Measurements from ENCODE around the gene GLT8D2. TPM values are rescaled to one million over a fixed set of nuclear protein-coding genes. Genes with fewer than 3 reads are reported as not detected.

The GLT8D2 gene
- total and polyA plus RNA-seq, 5 donors from 2014 or later, result not detected

- Mint-ChIP-seq H3K9me3 (no peaks in the 10 kb centered on the region), H3K27me3 (no peaks in the 10 kb centered on the region), H3K4me3 (peak overlapping the region; percentile 96 to 97 (median 97)), H3K27ac (peak overlapping the region; percentile 98 to 100 (median 99)), H3K4me1 (peaks cover 34 to 71% (median 53%) of the 10 kb centered on the region in 4 donors), H3K36me3 (peaks cover 14% of the 10 kb centered on the region)
- no peak for ATAC-seq (ENCODE audit: low read depth in 2 of 2)
- Histone ChIP-seq H3K9me3 (ENCODE audit: control insufficient read depth in 2 of 2, low read length in 2 of 2) (no peaks in the 10 kb centered on the region), H3K27me3 (ENCODE audit: control insufficient read depth, insufficient read depth, low read length) (no peaks in the 10 kb centered on the region), H3K27ac (ENCODE audit: insufficient read depth, low read length, poor library complexity, severe bottlenecking) (peak overlapping the region; percentile 94), H3K4me1 (ENCODE audit: control insufficient read depth, insufficient read depth, low read length, poor library complexity, severe bottlenecking) (peaks cover 46% of the 10 kb centered on the region), H3K36me3 (ENCODE audit: control insufficient read depth, insufficient read depth, low read length) (peaks cover 5% of the 10 kb centered on the region), H3K4me3 (ENCODE audit: low read depth, low read length) (peak overlapping the region; percentile 95)
- DNase-seq, result no peak
Observed at GRCh38 chr12:103966736-103967135, 83.3 kb downstream of the GLT8D2 start.

DNA sequence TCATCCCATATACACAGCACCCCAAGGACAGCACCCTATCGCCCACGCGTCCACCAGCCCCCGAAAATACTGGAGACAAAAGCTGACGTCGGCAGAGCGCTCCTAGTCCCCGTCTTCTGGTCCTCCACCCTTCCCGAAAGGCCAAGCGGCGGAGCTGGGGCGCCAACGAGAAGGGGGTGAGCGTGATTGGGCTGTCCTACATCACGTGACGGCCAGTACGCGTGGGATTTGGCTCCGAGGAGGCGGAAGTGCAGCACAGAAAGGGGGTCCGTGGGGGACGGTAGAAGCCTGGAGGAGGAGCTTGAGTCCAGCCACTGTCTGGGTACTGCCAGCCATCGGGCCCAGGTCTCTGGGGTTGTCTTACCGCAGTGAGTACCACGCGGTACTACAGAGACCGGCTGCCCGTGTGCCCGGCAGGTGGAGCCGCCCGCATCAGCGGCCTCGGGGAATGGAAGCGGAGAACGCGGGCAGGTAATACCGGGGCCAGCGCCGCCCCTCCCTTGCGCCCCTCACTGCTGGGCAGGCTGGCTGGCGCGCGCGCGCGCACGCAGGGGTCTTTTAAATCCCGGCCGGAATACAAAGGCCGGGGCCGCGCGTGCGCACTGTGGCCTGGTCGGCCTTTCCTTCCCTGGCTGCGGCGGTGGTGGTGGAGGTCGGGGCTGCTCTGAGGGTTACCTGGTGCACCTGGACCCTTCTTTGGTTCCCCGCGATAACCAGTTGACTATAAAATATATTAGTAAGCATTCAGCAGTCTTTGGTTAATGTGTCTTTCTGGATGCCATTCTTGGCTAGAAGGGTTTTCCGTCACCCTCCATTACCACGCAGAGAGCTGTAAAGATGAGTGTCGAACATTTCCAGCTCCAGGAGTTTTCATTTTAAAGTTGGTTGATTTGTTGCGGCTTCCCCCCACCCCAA is 84.1 kb downstream of the GLT8D2 start, which contains the start of gene TDG:
Gene TDG, plus strand, starts transcription at position 283 of the 915 bp plus-strand sequence. Its CDS starts 166 bp downstream, at position 449.
- H3K4me3 Mint-ChIP-seq, result peak within 1 kb of the TSS; percentile 96 to 97 (median 97)
- Histone ChIP-seq H3K9me3 (ENCODE audit: control insufficient read depth in 2 of 2, low read length in 2 of 2) (no peaks in the 10 kb centered on the region), H3K4me3 (ENCODE audit: low read depth, low read length) (peak within 1 kb of the TSS; percentile 99), H3K27ac (ENCODE audit: insufficient read depth, low read length, poor library complexity, severe bottlenecking) (peak within 1 kb of the TSS; percentile 94), H3K36me3 (ENCODE audit: control insufficient read depth, insufficient read depth, low read length) (peaks cover 5% of the 10 kb centered on the region), H3K4me1 (ENCODE audit: control insufficient read depth, insufficient read depth, low read length, poor library complexity, severe bottlenecking) (peaks cover 42% of the 10 kb centered on the region), H3K27me3 (ENCODE audit: control insufficient read depth, insufficient read depth, low read length) (no peaks in the 10 kb centered on the region)
- peak; percentile 96 to 99 (median 98) for DNase-seq
- H3K4me1 Mint-ChIP-seq, result peaks cover 32 to 63% (median 44%) of the 10 kb centered on the region in 4 donors
- peak within 1 kb of the TSS; percentile 98 to 100 (median 99) for H3K27ac Mint-ChIP-seq
- no peaks in the 10 kb centered on the region for H3K27me3 Mint-ChIP-seq
- peaks cover 10% of the 10 kb centered on the region for H3K36me3 Mint-ChIP-seq
- no peaks in the 10 kb centered on the region for H3K9me3 Mint-ChIP-seq
- ATAC-seq (ENCODE audit: low read depth in 2 of 2), result peak; percentile 96

GRCh38 chr12:103965255-103965589 is 84.8 kb downstream of the GLT8D2 start:
- DNase-seq, result no peak
- Mint-ChIP-seq H3K4me1 (peaks cover 29 to 59% (median 42%) of the 10 kb centered on the region in 4 donors), H3K36me3 (peaks cover 10% of the 10 kb centered on the region), H3K4me3 (peak overlapping the region; percentile 96 to 97 (median 97)), H3K27ac (peak overlapping the region; percentile 98 to 100 (median 99)), H3K27me3 (no peaks in the 10 kb centered on the region), H3K9me3 (no peaks in the 10 kb centered on the region)
- H3K36me3 ChIP-seq (ENCODE audit: control insufficient read depth, insufficient read depth, low read length), result peaks cover 5% of the 10 kb centered on the region
- peak overlapping the region; percentile 99 for H3K4me3 ChIP-seq (ENCODE audit: low read depth, low read length)
- no peaks in the 10 kb centered on the region for H3K27me3 ChIP-seq (ENCODE audit: control insufficient read depth, insufficient read depth, low read length)
- no peak for ATAC-seq (ENCODE audit: low read depth in 2 of 2)
- H3K27ac ChIP-seq (ENCODE audit: insufficient read depth, low read length, poor library complexity, severe bottlenecking), result peak overlapping the region; percentile 94
- H3K4me1 ChIP-seq (ENCODE audit: control insufficient read depth, insufficient read depth, low read length, poor library complexity, severe bottlenecking), result peaks cover 39% of the 10 kb centered on the region
- H3K9me3 ChIP-seq (ENCODE audit: control insufficient read depth in 2 of 2, low read length in 2 of 2), result no peaks in the 10 kb centered on the region

GRCh38 chr12:103964805-103965204 is 85.2 kb downstream of the GLT8D2 start:
- Mint-ChIP-seq H3K27me3 (no peaks in the 10 kb centered on the region), H3K4me1 (peaks cover 27 to 54% (median 41%) of the 10 kb centered on the region in 4 donors), H3K4me3 (peak overlapping the region; percentile 96 to 97 (median 97)), H3K9me3 (no peaks in the 10 kb centered on the region), H3K27ac (peak overlapping the region; percentile 98 to 100 (median 99)), H3K36me3 (peaks cover 10% of the 10 kb centered on the region)
- Histone ChIP-seq H3K4me3 (ENCODE audit: low read depth, low read length) (peak overlapping the region; percentile 99), H3K27me3 (ENCODE audit: control insufficient read depth, insufficient read depth, low read length) (no peaks in the 10 kb centered on the region), H3K4me1 (ENCODE audit: control insufficient read depth, insufficient read depth, low read length, poor library complexity, severe bottlenecking) (peaks cover 39% of the 10 kb centered on the region), H3K36me3 (ENCODE audit: control insufficient read depth, insufficient read depth, low read length) (peaks cover 5% of the 10 kb centered on the region), H3K27ac (ENCODE audit: insufficient read depth, low read length, poor library complexity, severe bottlenecking) (peak overlapping the region; percentile 94), H3K9me3 (ENCODE audit: control insufficient read depth in 2 of 2, low read length in 2 of 2) (no peaks in the 10 kb centered on the region)
- DNase-seq, result no peak
- no peak for ATAC-seq (ENCODE audit: low read depth in 2 of 2)

DNA sequence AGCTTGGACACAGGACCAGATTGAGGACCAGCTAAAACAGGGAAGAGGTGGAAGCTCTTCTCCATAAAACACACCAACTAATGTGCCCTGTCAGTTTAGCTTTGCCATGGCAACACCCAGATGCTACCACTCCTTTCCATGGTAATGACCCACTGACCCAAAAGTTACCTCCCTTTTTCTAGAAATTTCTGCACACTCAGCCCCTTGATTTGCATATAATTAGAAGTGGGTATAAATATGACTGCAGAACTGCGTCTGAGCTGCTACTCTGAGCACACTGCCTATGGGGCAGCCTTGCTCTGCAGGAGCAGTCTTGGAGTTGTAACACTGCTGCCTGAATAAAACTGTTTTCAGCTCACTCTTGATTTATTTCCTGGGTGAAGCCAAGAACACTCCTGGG is 87.5 kb downstream of the GLT8D2 start:
- no peaks in the 10 kb centered on the region for H3K27me3 Mint-ChIP-seq
- peaks cover 20 to 41% (median 28%) of the 10 kb centered on the region in 4 donors for H3K4me1 Mint-ChIP-seq
- H3K36me3 Mint-ChIP-seq, result no peaks in the 10 kb centered on the region
- H3K27ac Mint-ChIP-seq, result no peak overlapping the region
- Histone ChIP-seq H3K4me1 (ENCODE audit: control insufficient read depth, insufficient read depth, low read length, poor library complexity, severe bottlenecking) (peaks cover 29% of the 10 kb centered on the region), H3K27ac (ENCODE audit: insufficient read depth, low read length, poor library complexity, severe bottlenecking) (no peak overlapping the region), H3K27me3 (ENCODE audit: control insufficient read depth, insufficient read depth, low read length) (no peaks in the 10 kb centered on the region), H3K9me3 (ENCODE audit: control insufficient read depth in 2 of 2, low read length in 2 of 2) (no peaks in the 10 kb centered on the region), H3K36me3 (ENCODE audit: control insufficient read depth, insufficient read depth, low read length) (no peaks in the 10 kb centered on the region), H3K4me3 (ENCODE audit: low read depth, low read length) (no peak overlapping the region)
- no peaks in the 10 kb centered on the region for H3K9me3 Mint-ChIP-seq
- H3K4me3 Mint-ChIP-seq, result no peak overlapping the region
- DNase-seq (no peak), ATAC-seq (ENCODE audit: low read depth in 2 of 2) (no peak)

- no peak overlapping the region for H3K27ac Mint-ChIP-seq
Observed at GRCh38 chr12:103960616-103961227, 89.3 kb downstream of the GLT8D2 start.

DNA sequence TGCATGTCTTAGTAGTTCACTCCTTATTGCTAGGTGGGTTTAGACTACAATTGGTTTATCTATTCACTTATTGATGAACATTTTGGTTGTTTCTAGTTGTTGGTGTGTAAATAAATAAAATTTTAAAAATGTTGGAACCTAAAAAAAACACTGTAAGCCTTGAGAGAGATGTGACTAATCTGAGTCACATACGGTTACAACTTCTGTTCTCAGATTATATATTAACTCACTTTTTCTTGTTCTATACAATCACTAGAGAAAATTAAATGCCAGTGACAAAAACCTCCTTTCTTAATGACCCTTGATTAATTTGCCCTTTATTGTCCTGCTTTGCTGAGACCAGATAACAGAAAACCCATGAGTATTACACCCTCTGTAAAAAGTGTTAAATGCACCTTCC is 91.4 kb downstream of the GLT8D2 start:
- Histone ChIP-seq H3K27ac (ENCODE audit: insufficient read depth, low read length, poor library complexity, severe bottlenecking) (no peak overlapping the region), H3K27me3 (ENCODE audit: control insufficient read depth, insufficient read depth, low read length) (no peaks in the 10 kb centered on the region), H3K4me1 (ENCODE audit: control insufficient read depth, insufficient read depth, low read length, poor library complexity, severe bottlenecking) (peaks cover 25% of the 10 kb centered on the region), H3K36me3 (ENCODE audit: control insufficient read depth, insufficient read depth, low read length) (peaks cover 9% of the 10 kb centered on the region), H3K9me3 (ENCODE audit: control insufficient read depth in 2 of 2, low read length in 2 of 2) (no peaks in the 10 kb centered on the region), H3K4me3 (ENCODE audit: low read depth, low read length) (no peak overlapping the region)
- Mint-ChIP-seq H3K4me3 (peak overlapping the region in 2 of 4 donors; percentile 39 to 76), H3K27me3 (no peaks in the 10 kb centered on the region), H3K4me1 (peaks cover 14 to 42% (median 26%) of the 10 kb centered on the region in 4 donors), H3K27ac (no peak overlapping the region), H3K36me3 (peaks cover 10% of the 10 kb centered on the region), H3K9me3 (no peaks in the 10 kb centered on the region)
- DNase-seq, result no peak
- ATAC-seq (ENCODE audit: low read depth in 2 of 2), result no peak

More at GRCh38 chr12:103960616-103961227, 89.3 kb downstream of the GLT8D2 start:
- Histone ChIP-seq H3K9me3 (ENCODE audit: control insufficient read depth in 2 of 2, low read length in 2 of 2) (no peaks in the 10 kb centered on the region), H3K4me3 (ENCODE audit: low read depth, low read length) (no peak overlapping the region), H3K27ac (ENCODE audit: insufficient read depth, low read length, poor library complexity, severe bottlenecking) (no peak overlapping the region), H3K36me3 (ENCODE audit: control insufficient read depth, insufficient read depth, low read length) (no peaks in the 10 kb centered on the region), H3K27me3 (ENCODE audit: control insufficient read depth, insufficient read depth, low read length) (no peaks in the 10 kb centered on the region), H3K4me1 (ENCODE audit: control insufficient read depth, insufficient read depth, low read length, poor library complexity, severe bottlenecking) (peaks cover 29% of the 10 kb centered on the region)
- no peaks in the 10 kb centered on the region for H3K9me3 Mint-ChIP-seq
- ATAC-seq (ENCODE audit: low read depth in 2 of 2) (no peak), DNase-seq (no peak)
- no peaks in the 10 kb centered on the region for H3K27me3 Mint-ChIP-seq
- peak overlapping the region in 1 of 4 donors; percentile 57 for H3K4me3 Mint-ChIP-seq
- H3K4me1 Mint-ChIP-seq, result peaks cover 17 to 42% (median 28%) of the 10 kb centered on the region in 4 donors
- peaks cover 4% of the 10 kb centered on the region for H3K36me3 Mint-ChIP-seq

Measured in CD4-positive, CD25-positive, alpha-beta regulatory T cell (primary cell).